ENCODE data around the gene DUSP8. TPM values are rescaled to one million over a fixed set of nuclear protein-coding genes. Genes with fewer than 3 reads are reported as not detected.

Gene DUSP8
- total RNA-seq, 2 experiments from 2014 or later = not detected

DNA sequence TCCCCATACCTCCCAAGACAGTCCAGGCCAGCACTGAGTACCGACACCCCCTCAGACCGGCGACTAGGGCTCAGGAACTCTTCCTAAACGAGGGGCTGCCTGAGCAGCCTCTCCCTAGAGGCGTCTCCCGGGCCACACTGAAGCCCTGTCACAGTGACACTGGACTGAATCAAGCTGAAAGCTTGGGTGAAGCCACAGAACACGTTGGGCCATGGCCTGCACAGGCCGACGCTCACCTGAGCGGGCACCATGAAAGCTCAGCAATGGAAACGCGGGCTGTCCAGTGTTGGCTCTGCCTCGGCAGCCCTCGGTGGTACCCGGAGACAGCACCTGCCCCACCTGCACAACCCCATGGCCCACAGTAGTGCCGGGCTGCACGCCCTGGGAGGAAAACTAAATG is 42.8 kb downstream of the DUSP8 start:
- Histone ChIP-seq H3K4me3 (ENCODE audit: low read depth, low read length, poor library complexity, severe bottlenecking) (no peak overlapping the region), H2AFZ (ENCODE audit: low read length) (no peak overlapping the region), H3K27ac (ENCODE audit: low read depth, low read length, poor library complexity, severe bottlenecking) (no peak overlapping the region), H3K4me2 (ENCODE audit: low read length) (no peak overlapping the region), H3K79me2 (ENCODE audit: insufficient read depth, low read depth, low read length) (no peaks in the 10 kb centered on the region; the same call in 1 of the 2 replicates), H3K36me3 (ENCODE audit: insufficient read depth, low read length) (no peaks in the 10 kb centered on the region), H3K4me1 (ENCODE audit: insufficient read depth, low read length, poor library complexity, severe bottlenecking) (peaks cover 7% of the 10 kb centered on the region), H4K20me1 (ENCODE audit: insufficient read depth, low read length) (0 out of 2 replicates have a peak, but pooled peaks cover 8% of the 10 kb centered on the region), H3K9me2 (ENCODE audit: insufficient read depth, low read length) (no peaks in the 10 kb centered on the region), H3K9me3 (ENCODE audit: low read length) (no peaks in the 10 kb centered on the region)
- intact Hi-C loops (cut with micrococcal nuclease; ENCODE audit: unreplicated experiment) = loop anchor here (10.0 kb wide), 1 partner anchor 1184 kb away; no protein-coding TSS in a partner anchor
- no peak for DNase-seq (ENCODE audit: low spot score)
- POLR2A ChIA-PET = no interaction called here
- no TSS peak for BruUV-seq (replicated peaks)
- CTCF ChIA-PET (ENCODE audit: unreplicated experiment) = interaction anchor here (0.6 kb wide), 1 partner anchor 631 kb away, joined by 3 read pairs; no protein-coding TSS in a partner anchor
- TF ChIP-seq EZH2phosphoT487 (IDR thresholded peaks at IDR 0.05; ENCODE audit: borderline replicate concordance, low read depth, low read length) = no peak
- TF ChIP-seq, protein P1, sequence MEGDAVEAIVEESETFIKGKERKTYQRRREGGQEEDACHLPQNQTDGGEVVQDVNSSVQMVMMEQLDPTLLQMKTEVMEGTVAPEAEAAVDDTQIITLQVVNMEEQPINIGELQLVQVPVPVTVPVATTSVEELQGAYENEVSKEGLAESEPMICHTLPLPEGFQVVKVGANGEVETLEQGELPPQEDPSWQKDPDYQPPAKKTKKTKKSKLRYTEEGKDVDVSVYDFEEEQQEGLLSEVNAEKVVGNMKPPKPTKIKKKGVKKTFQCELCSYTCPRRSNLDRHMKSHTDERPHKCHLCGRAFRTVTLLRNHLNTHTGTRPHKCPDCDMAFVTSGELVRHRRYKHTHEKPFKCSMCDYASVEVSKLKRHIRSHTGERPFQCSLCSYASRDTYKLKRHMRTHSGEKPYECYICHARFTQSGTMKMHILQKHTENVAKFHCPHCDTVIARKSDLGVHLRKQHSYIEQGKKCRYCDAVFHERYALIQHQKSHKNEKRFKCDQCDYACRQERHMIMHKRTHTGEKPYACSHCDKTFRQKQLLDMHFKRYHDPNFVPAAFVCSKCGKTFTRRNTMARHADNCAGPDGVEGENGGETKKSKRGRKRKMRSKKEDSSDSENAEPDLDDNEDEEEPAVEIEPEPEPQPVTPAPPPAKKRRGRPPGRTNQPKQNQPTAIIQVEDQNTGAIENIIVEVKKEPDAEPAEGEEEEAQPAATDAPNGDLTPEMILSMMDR (conservative IDR thresholded peaks at IDR 0.05; ENCODE audit: low read length) = no peak

DNA sequence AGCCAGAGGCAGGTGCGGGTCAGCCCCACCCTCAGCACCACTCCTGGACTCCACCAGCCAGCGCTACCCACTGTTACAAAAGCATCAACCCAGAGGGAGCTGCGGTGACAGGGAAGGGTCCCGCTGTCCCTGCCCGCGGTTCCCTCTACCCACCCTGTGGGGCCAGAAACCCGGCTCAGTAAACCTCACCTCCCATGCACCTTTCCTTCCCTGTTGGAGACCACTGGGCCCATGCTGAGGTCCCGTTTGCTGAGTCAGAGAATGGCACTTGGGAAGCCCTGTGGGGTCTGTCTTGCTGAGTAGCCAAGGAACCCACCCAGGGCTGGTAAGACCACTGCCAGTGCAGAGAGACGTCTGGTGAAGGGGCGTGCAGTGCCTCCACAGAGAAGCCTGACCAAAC is 43.4 kb downstream of the DUSP8 start:
- peaks cover 13% of the 10 kb centered on the region for H3K4me1 ChIP-seq (ENCODE audit: insufficient read depth, low read length, poor library complexity, severe bottlenecking)
- H3K9me2 ChIP-seq (ENCODE audit: insufficient read depth, low read length) = no peaks in the 10 kb centered on the region
- intact Hi-C loops (cut with micrococcal nuclease; ENCODE audit: unreplicated experiment) = loop anchor here (10.0 kb wide), 1 partner anchor 1184 kb away; no protein-coding TSS in a partner anchor
- H2AFZ ChIP-seq (ENCODE audit: low read length) = no peak overlapping the region
- H3K79me2 ChIP-seq (ENCODE audit: insufficient read depth, low read depth, low read length) = no peaks in the 10 kb centered on the region; the same call in 1 of the 2 replicates
- 0 out of 2 replicates have a peak, but pooled peaks cover 8% of the 10 kb centered on the region for H4K20me1 ChIP-seq (ENCODE audit: insufficient read depth, low read length)
- no peaks in the 10 kb centered on the region for H3K36me3 ChIP-seq (ENCODE audit: insufficient read depth, low read length)
- BruUV-seq (replicated peaks) = no TSS peak
- no peak overlapping the region for H3K4me2 ChIP-seq (ENCODE audit: low read length)
- no peak for DNase-seq (ENCODE audit: low spot score)
- H3K9me3 ChIP-seq (ENCODE audit: low read length) = no peaks in the 10 kb centered on the region
- H3K27ac ChIP-seq (ENCODE audit: low read depth, low read length, poor library complexity, severe bottlenecking) = no peak overlapping the region
- ChIA-PET CTCF (ENCODE audit: unreplicated experiment) (interaction anchor here (0.6 kb wide), 1 partner anchor 631 kb away, joined by 3 read pairs; no protein-coding TSS in a partner anchor), POLR2A (no interaction called here)
- TF ChIP-seq EZH2phosphoT487 (IDR thresholded peaks at IDR 0.05; ENCODE audit: borderline replicate concordance, low read depth, low read length) = no peak
- TF ChIP-seq, protein P1 (conservative IDR thresholded peaks at IDR 0.05; ENCODE audit: low read length) = no peak
- H3K4me3 ChIP-seq (ENCODE audit: low read depth, low read length, poor library complexity, severe bottlenecking) = no peak overlapping the region

DNA sequence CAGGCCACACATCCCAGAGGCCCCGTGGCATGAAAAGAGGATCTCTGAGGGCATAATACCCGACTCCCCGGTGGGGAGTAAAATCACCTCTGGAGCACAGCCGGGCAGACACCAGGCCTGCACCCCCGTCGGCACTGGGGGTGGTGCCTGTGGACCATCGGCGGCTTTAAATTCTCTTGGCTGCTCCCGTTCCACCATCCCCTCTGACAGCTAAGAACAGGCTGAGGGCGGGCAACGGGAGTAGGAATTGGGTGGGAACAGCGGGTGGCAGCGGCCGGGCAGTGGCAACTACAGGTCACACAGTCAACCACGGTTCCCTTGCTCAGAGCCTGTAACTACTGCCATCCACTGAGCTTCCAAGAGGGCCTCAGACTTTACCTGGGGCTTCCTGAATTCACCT is 45.3 kb downstream of the DUSP8 start:
- peaks cover 32% of the 10 kb centered on the region for H3K4me1 ChIP-seq (ENCODE audit: insufficient read depth, low read length, poor library complexity, severe bottlenecking)
- no peaks in the 10 kb centered on the region for H3K9me2 ChIP-seq (ENCODE audit: insufficient read depth, low read length)
- H4K20me1 ChIP-seq (ENCODE audit: insufficient read depth, low read length) = 0 out of 2 replicates have a peak, but pooled peaks cover 8% of the 10 kb centered on the region
- H3K9me3 ChIP-seq (ENCODE audit: low read length) = no peaks in the 10 kb centered on the region
- H3K36me3 ChIP-seq (ENCODE audit: insufficient read depth, low read length) = no peaks in the 10 kb centered on the region
- TF ChIP-seq EZH2phosphoT487 (IDR thresholded peaks at IDR 0.05; ENCODE audit: borderline replicate concordance, low read depth, low read length) = no peak
- TF ChIP-seq, protein P1 (conservative IDR thresholded peaks at IDR 0.05; ENCODE audit: low read length) = no peak
- no TSS peak for BruUV-seq (replicated peaks)
- POLR2A ChIA-PET = no interaction called here
- H3K4me3 ChIP-seq (ENCODE audit: low read depth, low read length, poor library complexity, severe bottlenecking) = no peak overlapping the region
- H3K79me2 ChIP-seq (ENCODE audit: insufficient read depth, low read depth, low read length) = peaks cover 17% of the 10 kb centered on the region
- H3K27ac ChIP-seq (ENCODE audit: low read depth, low read length, poor library complexity, severe bottlenecking) = no peak overlapping the region
- H3K4me2 ChIP-seq (ENCODE audit: low read length) = no peak overlapping the region
- H2AFZ ChIP-seq (ENCODE audit: low read length) = no peak overlapping the region
- intact Hi-C loops (cut with micrococcal nuclease; ENCODE audit: unreplicated experiment) = loop anchor here (10.0 kb wide), 1 partner anchor 1182 kb away; no protein-coding TSS in a partner anchor
- no peak for DNase-seq (ENCODE audit: low spot score)
- CTCF ChIA-PET (ENCODE audit: unreplicated experiment) = no interaction called here
